ENCODE measurements around the gene RFC3. TPM values are rescaled to one million over a fixed set of nuclear protein-coding genes. Genes with fewer than 3 reads are reported as not detected.

Gene RFC3
- total and polyA plus RNA-seq, 2 experiments from 2014 or later: 11.5 to 17.7 TPM

DNA sequence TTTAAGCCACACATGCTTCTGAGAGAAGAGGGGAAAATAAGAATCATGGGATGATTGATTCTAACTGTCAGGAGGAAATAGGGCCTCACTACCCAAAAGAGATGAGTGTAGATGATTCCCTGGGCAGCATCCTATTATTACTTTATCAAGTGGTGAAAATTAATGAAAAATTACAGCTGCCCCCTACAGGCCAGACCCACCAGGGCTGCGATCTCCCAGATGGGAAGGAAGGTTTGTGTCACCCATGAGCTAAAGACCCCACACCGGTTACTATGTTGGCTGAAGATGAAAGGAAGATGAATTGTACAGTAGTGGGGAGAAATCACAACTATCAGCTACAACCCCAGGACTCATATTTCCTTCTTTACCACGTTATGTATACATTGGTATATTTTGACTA, 49.5 kb downstream of the RFC3 start:
- in situ Hi-C loops (cut with MboI): no loop called here
- Histone ChIP-seq H3K9ac (no peak overlapping the region), H3F3A (ENCODE audit: insufficient read depth) (no peaks in the 10 kb centered on the region), H3K79me2 (ENCODE audit: insufficient read depth) (no peaks in the 10 kb centered on the region), H3K4me2 (ENCODE audit: unreplicated experiment) (no peak overlapping the region), H3K27me3 (replicated peaks; ENCODE audit: insufficient read depth) (no peaks in the 10 kb centered on the region), H3K4me1 (ENCODE audit: insufficient read depth) (no peaks in the 10 kb centered on the region), H3K9me2 (ENCODE audit: insufficient read depth) (no peaks in the 10 kb centered on the region), H3K36me3 (ENCODE audit: low read depth) (no peaks in the 10 kb centered on the region), H3K4me3 (no peak overlapping the region), H3K9me3 (ENCODE audit: low read depth) (no peaks in the 10 kb centered on the region), H3K27ac (no peak overlapping the region), H4K20me1 (ENCODE audit: insufficient read depth) (no peaks in the 10 kb centered on the region; the same call in 1 of the 2 replicates), H2AFZ (no peak overlapping the region)
- TF ChIP-seq EZH2 (IDR thresholded peaks at IDR 0.05; ENCODE audit: insufficient read depth, poor library complexity, severe bottlenecking) (no peak), EZH2phosphoT487 (IDR thresholded peaks at IDR 0.05; ENCODE audit: insufficient read depth, low read depth) (no peak)
- no peak for DNase-seq
- WGBS, 2 experiments (ENCODE audit: low coverage in 1 of 2, low lambda C conversion rate in 2 of 2, missing lambda C conversion rate in 2 of 2): 94 to 99% methylated on average over 3 of the region's 3 CpGs

DNA sequence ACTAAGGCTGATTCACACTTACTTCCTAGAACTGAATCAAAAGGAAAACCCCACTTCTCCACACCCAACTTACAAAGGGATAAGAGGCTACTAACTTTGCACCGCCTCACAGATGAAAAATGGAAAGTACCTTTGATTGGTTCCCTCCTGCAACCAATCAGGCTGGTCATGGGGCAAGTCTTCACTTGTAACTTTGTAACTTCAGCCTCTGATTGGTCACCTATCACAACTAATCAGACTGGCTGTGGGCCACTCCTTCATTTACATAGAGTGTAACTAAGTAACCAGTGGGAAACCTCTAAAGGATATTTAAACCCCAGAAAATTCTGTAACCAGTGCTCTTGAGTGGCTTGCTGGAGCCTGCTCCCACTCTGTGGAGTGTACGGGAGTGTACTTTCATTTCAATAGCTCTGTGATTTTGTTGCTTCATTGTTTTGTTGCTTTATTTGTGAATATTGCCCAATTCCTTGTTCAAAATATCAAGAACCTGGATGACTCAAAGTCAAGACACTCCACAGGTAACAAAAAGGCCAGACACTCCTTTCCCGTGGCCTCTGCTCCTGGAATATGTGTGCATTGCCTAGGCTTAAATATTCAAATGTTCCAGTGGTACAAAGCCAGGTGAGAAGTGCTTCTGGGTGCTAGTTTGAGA, 50.5 kb downstream of the RFC3 start:
- Histone ChIP-seq H4K20me1 (ENCODE audit: insufficient read depth) (no peaks in the 10 kb centered on the region; the same call in 1 of the 2 replicates), H3K4me3 (no peak overlapping the region), H3K9me2 (ENCODE audit: insufficient read depth) (no peaks in the 10 kb centered on the region), H3K36me3 (ENCODE audit: low read depth) (no peaks in the 10 kb centered on the region), H3K4me2 (ENCODE audit: unreplicated experiment) (no peak overlapping the region), H3K9me3 (ENCODE audit: low read depth) (no peaks in the 10 kb centered on the region), H3F3A (ENCODE audit: insufficient read depth) (no peaks in the 10 kb centered on the region), H3K27me3 (replicated peaks; ENCODE audit: insufficient read depth) (no peaks in the 10 kb centered on the region), H3K27ac (no peak overlapping the region), H2AFZ (no peak overlapping the region), H3K4me1 (ENCODE audit: insufficient read depth) (no peaks in the 10 kb centered on the region), H3K9ac (no peak overlapping the region), H3K79me2 (ENCODE audit: insufficient read depth) (no peaks in the 10 kb centered on the region)
- in situ Hi-C loops (cut with MboI): no loop called here
- no peak for DNase-seq
- TF ChIP-seq EZH2 (IDR thresholded peaks at IDR 0.05; ENCODE audit: insufficient read depth, poor library complexity, severe bottlenecking) (no peak), EZH2phosphoT487 (IDR thresholded peaks at IDR 0.05; ENCODE audit: insufficient read depth, low read depth) (no peak)
- 82 to 87% methylated on average over 3 of the region's 3 CpGs for WGBS, 2 experiments (ENCODE audit: low coverage in 1 of 2, low lambda C conversion rate in 2 of 2, missing lambda C conversion rate in 2 of 2)

DNA sequence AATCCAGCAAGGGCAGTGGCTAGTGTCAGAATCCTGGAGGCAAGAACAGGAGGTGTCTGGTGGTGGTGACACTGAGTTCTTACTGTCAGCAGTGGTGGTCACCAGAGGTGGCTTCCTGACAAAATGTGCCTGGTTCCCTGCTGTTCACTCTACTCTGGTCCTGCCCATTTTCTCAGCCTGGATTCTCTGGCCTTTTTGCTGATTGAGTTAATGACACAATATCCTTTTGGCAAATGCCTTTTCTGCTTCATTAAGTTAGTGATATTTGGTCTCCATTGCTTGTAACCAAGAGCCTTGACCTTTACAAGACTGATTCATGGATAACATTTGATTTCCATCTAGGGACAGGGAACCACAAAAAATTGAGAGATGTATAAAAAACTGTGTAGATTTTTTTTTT, 51.1 kb downstream of the RFC3 start:
- DNase-seq: no peak
- no peak overlapping the region for H3K27ac ChIP-seq
- H3K36me3 ChIP-seq (ENCODE audit: low read depth): no peaks in the 10 kb centered on the region
- H3K4me2 ChIP-seq (ENCODE audit: unreplicated experiment): no peak overlapping the region
- no peaks in the 10 kb centered on the region; the same call in 1 of the 2 replicates for H4K20me1 ChIP-seq (ENCODE audit: insufficient read depth)
- no peaks in the 10 kb centered on the region for H3K4me1 ChIP-seq (ENCODE audit: insufficient read depth)
- no peak overlapping the region for H3K4me3 ChIP-seq
- no peak overlapping the region for H2AFZ ChIP-seq
- TF ChIP-seq EZH2phosphoT487 (IDR thresholded peaks at IDR 0.05; ENCODE audit: insufficient read depth, low read depth) (no peak), EZH2 (IDR thresholded peaks at IDR 0.05; ENCODE audit: insufficient read depth, poor library complexity, severe bottlenecking) (no peak)
- H3K9me2 ChIP-seq (ENCODE audit: insufficient read depth): no peaks in the 10 kb centered on the region
- H3K27me3 ChIP-seq (replicated peaks; ENCODE audit: insufficient read depth): no peaks in the 10 kb centered on the region
- no peaks in the 10 kb centered on the region for H3K9me3 ChIP-seq (ENCODE audit: low read depth)
- H3K79me2 ChIP-seq (ENCODE audit: insufficient read depth): no peaks in the 10 kb centered on the region
- in situ Hi-C loops (cut with MboI): no loop called here
- H3F3A ChIP-seq (ENCODE audit: insufficient read depth): no peaks in the 10 kb centered on the region
- H3K9ac ChIP-seq: no peak overlapping the region

DNA sequence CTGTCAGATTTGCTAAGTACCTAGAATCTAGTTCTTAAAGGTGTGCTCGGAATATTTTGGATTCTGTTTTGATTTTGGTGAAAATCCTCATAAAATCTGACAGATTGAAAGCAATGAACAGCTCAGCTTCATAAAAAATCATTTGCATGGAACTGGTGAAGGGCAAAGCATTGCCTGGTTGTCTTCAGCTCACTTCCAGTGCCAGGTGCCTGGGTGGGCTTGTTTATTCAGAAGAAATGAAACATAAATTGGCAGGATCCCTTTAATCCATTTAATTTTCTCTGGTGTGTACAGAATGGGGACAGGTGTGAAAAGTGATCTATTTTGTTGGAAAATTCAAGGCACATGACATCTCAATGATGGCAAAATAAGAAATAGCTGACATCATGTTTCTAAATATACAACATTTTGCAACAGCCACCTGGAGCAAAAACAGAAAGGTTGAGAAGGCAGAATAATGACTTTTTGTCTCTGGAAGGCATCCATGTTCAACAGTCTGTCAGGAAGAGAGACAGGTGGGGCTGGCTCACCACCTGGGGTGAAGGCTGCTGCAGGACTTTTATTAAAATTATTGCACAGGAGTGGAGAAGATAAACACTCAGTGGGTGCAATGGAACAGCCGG, 52.2 kb downstream of the RFC3 start:
- Histone ChIP-seq H3K4me3 (no peak overlapping the region), H3K9me2 (ENCODE audit: insufficient read depth) (no peaks in the 10 kb centered on the region), H3K79me2 (ENCODE audit: insufficient read depth) (no peaks in the 10 kb centered on the region), H3K9me3 (ENCODE audit: low read depth) (no peaks in the 10 kb centered on the region), H3F3A (ENCODE audit: insufficient read depth) (no peaks in the 10 kb centered on the region), H3K4me1 (ENCODE audit: insufficient read depth) (no peaks in the 10 kb centered on the region), H3K27ac (no peak overlapping the region), H3K4me2 (ENCODE audit: unreplicated experiment) (no peak overlapping the region), H3K9ac (no peak overlapping the region), H3K36me3 (ENCODE audit: low read depth) (no peaks in the 10 kb centered on the region), H2AFZ (no peak overlapping the region), H4K20me1 (ENCODE audit: insufficient read depth) (no peaks in the 10 kb centered on the region), H3K27me3 (replicated peaks; ENCODE audit: insufficient read depth) (no peaks in the 10 kb centered on the region)
- DNase-seq: no peak
- in situ Hi-C loops (cut with MboI): no loop called here
- WGBS, 2 experiments (ENCODE audit: low coverage in 1 of 2, low lambda C conversion rate in 2 of 2, missing lambda C conversion rate in 2 of 2): 81 to 94% methylated on average over 2 of the region's 2 CpGs
- TF ChIP-seq EZH2phosphoT487 (IDR thresholded peaks at IDR 0.05; ENCODE audit: insufficient read depth, low read depth) (no peak), EZH2 (IDR thresholded peaks at IDR 0.05; ENCODE audit: insufficient read depth, poor library complexity, severe bottlenecking) (no peak)

All from GM23248 (cell line).